GM18498 (cell line): Measurements from ENCODE around the gene PRR18.
A peak's percentile ranks its signal among the peaks of the same experiment; 100 is the strongest.

Experiments
- ATAC-seq: cut with Tn5 transposase; IDR thresholded peaks from one replicate; pipeline ENCODE4 v1.9.1; 2021; ENCODE audit warnings: mild to moderate bottlenecking, moderate library complexity; ENCODE audit not compliant: unreplicated experiment

The PRR18 gene

DNA sequence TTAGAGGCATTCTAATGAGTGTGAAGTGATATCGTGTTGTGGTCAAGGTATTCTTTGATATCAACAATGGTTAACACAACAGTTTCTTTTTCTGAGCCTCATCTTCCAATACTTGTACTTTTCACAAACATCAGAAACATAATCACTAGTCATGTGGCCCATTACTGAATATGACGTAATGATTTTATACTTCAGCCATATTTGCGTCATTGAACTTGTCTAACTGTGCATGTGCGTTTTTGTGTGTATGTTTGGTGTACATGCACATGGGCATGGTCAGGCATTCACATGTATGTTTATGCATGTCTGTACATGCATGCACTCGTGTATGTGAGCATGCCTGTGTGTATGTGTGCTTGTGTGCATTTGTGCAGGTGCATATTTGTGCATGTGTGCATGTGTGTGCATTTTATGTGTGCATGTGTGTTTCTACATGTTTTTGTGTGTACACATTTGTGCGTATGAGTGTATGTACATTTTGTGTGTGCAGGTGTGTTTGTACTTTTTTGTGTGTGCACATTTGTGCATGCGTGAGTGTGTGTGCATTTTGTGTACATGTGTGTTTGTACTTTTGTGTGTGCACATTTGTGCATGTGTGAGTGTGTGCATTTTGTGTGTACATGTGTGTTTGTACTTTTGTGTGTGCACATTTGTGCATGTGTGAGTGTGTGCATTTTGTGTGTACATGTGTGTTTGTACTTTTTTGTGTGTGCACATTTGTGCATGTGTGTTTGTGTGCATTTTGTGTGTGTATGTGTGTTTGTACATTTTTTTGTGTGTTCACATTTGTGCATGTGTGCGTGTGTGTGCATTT lies 29.4 kb downstream of the PRR18 start:
- ATAC-seq = no peak

DNA sequence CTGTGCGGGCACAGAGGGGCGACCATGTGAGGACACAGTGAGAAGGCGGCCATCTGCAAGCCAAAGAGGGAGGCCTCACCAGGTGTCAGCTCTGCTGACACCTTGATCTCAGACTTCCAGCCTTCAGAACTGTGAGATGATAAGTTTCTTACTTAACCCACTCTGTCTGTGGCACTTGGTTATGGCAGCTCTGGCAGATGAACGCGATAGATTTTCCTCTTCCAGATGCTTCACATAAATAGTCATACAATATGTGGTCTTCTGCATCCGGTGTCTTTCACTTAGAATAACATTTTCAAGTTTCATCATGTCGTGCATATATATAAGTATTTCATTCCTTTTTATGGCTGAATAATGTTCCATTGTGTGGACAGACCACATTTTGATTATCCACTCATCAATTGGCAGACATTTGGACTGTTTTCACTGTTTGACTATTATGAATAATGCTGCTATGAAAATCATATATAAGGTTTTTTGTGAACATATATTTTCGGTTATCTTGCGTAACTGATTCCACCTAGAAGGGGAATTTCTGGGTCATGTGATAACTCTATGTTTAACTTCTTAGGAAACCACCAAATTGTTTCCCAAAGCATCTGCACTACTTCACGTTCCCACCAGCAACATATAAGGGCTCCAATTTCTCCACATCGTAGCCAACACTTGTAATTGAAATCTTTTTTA lies 30.2 kb downstream of the PRR18 start:
- no peak for ATAC-seq

GRCh38 chr6:166277018-166277417 lies 31.2 kb downstream of the PRR18 start:
- ATAC-seq = no peak

DNA sequence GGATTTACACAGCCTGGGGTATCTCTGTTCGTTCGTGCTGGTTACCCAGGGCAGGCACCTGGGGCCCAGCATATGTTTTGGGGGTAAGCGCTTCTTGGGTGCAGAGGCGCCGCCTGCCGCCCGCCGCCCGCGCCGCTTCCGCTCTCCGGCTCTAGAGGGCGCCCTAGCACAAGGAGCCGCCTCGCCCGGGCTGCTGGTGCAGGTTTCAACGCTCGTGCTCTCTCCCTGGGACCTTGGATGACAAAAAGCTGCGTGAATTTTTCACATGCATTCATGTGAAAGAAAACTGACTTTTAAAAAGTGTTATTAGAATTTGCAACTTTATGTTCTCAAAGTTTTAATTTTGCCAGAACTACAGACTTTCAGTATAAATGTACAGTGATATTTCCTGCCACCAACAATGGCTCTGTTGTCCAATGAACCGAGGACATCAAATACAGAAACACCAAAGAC lies 32.5 kb downstream of the PRR18 start:
- peak; percentile 88 for ATAC-seq

- no peak for ATAC-seq
Measured at GRCh38 chr6:166274739-166275370, 33.3 kb downstream of the PRR18 start.

- no peak for ATAC-seq
Measured at GRCh38 chr6:166274163-166274562, 34.0 kb downstream of the PRR18 start.

DNA sequence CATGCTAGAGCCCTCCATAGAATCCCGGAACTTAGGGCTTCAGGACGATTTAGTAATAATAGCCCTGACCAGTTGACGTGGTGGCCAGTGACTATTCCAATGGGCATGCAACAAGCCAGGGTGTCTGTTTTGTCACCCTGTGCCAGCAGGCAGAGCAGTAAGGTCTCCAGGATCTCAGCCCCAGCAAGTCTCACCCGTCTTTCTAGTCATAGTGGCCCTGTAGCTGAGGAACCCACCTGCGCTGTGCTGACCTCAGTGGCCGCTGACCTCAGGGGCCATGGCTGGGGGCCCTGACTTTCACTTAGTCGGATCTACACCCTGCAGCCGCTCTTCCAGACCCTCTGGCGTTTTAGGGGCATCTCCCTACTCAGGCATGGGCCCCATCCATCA lies 36.8 kb downstream of the PRR18 start:
- no peak for ATAC-seq

DNA sequence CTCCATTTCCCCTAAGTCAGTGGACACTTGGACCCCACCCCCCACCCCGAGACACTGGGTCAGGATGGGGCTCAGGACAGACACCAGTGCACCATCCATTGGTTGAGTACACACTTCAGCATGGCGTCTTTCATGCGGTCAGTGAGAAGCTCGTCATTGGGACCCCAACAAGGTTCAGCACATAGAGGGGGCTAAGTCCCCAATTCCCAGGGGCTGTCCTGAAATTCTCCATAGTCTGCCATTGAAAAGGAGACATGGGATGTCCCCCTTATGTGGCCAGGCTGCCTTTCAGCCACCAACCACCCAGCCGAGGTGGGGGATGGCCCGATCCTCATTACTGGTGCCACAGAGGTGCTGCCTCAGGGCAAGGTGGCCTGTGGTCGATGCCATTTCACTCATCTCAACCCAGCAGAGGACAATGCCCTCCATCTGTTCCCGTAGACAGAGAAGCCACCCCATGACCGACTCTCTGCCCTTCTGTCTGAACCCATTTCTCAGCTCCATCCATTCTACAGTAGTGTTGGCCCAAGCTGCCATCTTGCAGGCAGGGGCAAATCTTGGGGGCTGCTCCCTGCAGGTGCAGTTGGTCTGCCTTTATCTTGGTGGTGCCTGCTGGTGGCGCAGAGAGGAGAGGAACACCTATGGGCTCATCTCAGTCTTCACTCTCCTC lies 37.4 kb downstream of the PRR18 start:
- no peak for ATAC-seq

- no peak for ATAC-seq
Measured at GRCh38 chr6:166269301-166270039, 38.7 kb downstream of the PRR18 start.

- ATAC-seq = no peak
Measured at GRCh38 chr6:166268431-166268830, 39.8 kb downstream of the PRR18 start.

- ATAC-seq = no peak
Measured at GRCh38 chr6:166267526-166267925, 40.7 kb downstream of the PRR18 start.

- ATAC-seq = no peak
Measured at GRCh38 chr6:166266336-166266735, 41.9 kb downstream of the PRR18 start.

- no peak for ATAC-seq
Measured at GRCh38 chr6:166262743-166263515, 45.3 kb downstream of the PRR18 start.

DNA sequence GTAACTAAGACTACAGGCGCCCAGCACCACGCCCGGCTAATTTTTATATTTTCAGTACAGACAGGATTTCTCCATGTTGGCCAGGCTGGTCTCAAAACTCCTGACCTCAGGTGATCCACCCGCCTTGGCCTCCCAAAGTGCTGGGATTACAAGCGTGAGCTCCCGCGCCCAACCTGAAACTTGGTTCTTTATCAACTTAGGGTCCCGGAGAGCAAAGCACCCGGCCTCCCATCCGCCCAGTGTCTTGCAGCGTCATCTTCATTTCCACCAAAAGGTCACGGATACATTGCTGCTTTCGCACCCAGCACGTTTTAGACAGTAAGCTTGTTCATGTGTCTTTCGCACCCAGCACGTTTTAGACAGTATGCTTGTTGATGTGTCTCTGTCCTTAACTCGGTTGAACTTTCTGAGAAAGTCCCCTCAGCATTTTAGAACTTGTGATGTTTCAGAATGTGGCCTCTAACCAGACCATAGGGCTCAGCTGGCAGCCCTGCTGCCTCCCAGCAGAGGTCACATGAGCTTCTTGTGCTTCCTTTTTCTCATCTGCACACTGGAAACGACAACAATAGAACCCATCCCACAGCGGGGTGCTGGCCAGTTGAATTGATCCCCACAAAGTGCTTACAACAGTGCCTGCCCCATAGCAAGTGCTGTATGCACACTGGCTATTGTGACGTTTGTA lies 48.8 kb downstream of the PRR18 start:
- no peak for ATAC-seq

DNA sequence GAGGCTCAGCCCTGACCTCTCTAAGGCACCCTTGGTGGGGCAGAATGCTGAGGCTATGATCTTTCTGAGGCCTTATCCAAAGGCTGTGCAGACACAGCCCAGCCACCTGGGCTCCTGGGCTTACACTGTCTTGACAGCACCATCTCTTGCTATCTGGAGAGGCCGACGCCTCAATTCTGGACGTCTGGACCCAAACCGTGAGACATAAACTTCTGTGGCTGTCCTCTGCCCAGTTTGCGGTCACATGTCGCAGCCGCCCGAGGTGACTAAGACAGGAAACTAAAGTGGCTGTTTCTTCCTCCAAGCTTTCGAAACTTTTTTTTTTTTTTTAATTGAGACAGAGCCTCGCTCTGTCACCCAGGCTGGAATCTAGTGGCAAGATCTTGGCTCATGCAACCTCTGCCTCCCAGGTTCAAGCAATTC lies 49.3 kb downstream of the PRR18 start:
- peak; percentile 77 for ATAC-seq

GRCh38 chr6:166257911-166258318 lies 50.3 kb downstream of the PRR18 start:
- ATAC-seq = no peak
